Endothelial cell (in vitro differentiated cells): ENCODE results near the gene CA5A. TPM values are rescaled to one million over a fixed set of nuclear protein-coding genes. Genes with fewer than 3 reads are reported as not detected.
"Not testable (repeated sequence)": the region's sequence is repeated elsewhere in the genome, so short reads cannot be mapped to it uniquely, and the experiment has no call there.

ENCODE experiments used
- DNase-seq: peaks from one replicate; pipeline ENCODE4 v3.0.0; 2021; ENCODE audit warnings: low spot score
- H3K27ac Mint-ChIP-seq: one replicate; pipeline ENCODE4 v1.8.0; 2021; ENCODE audit warnings: mixed read lengths, inconsistent platforms; ENCODE audit not compliant: unreplicated experiment
- H3K27me3 Mint-ChIP-seq: one replicate; pipeline ENCODE4 v1.8.0; 2021; ENCODE audit warnings: mild to moderate bottlenecking, moderate library complexity, mixed read lengths, inconsistent platforms; ENCODE audit not compliant: unreplicated experiment
- H3K36me3 Mint-ChIP-seq: one replicate; pipeline ENCODE4 v1.8.0; 2021; ENCODE audit warnings: mild to moderate bottlenecking, low read depth, mixed read lengths, inconsistent platforms; ENCODE audit not compliant: unreplicated experiment
- H3K4me1 Mint-ChIP-seq: one replicate; pipeline ENCODE4 v1.8.0; 2021; ENCODE audit warnings: mild to moderate bottlenecking, mixed read lengths, inconsistent platforms; ENCODE audit not compliant: unreplicated experiment
- H3K4me3 Mint-ChIP-seq: one replicate; pipeline ENCODE4 v1.8.0; 2021; ENCODE audit warnings: mild to moderate bottlenecking, mixed read lengths, inconsistent platforms; ENCODE audit not compliant: unreplicated experiment
- H3K9me3 Mint-ChIP-seq: one replicate; pipeline ENCODE4 v1.8.0; 2021; ENCODE audit warnings: mixed read lengths, inconsistent platforms; ENCODE audit not compliant: unreplicated experiment
- total RNA-seq: library from RNA; stranded (reverse); fragmentation: NEBNext Ultra II Directional; extraction: Animal tissue kit (Norgen Biotek cat#: 25700); gene quantifications from one replicate; pipeline ENCODE4 v1.2.1, GENCODE V29; 2021; ENCODE audit not compliant: unreplicated experiment
- TF ChIP-seq, protein P1 (sequence below): fragments of 200-600 bp; sonication (generic); IDR thresholded peaks from one replicate; pipeline ENCODE4 v1.5.0; 2021; ENCODE audit warnings: antibody characterized with exemption; ENCODE audit not compliant: unreplicated experiment

Gene CA5A
- total RNA-seq, 1 donor from 2014 or later: not detected

DNA sequence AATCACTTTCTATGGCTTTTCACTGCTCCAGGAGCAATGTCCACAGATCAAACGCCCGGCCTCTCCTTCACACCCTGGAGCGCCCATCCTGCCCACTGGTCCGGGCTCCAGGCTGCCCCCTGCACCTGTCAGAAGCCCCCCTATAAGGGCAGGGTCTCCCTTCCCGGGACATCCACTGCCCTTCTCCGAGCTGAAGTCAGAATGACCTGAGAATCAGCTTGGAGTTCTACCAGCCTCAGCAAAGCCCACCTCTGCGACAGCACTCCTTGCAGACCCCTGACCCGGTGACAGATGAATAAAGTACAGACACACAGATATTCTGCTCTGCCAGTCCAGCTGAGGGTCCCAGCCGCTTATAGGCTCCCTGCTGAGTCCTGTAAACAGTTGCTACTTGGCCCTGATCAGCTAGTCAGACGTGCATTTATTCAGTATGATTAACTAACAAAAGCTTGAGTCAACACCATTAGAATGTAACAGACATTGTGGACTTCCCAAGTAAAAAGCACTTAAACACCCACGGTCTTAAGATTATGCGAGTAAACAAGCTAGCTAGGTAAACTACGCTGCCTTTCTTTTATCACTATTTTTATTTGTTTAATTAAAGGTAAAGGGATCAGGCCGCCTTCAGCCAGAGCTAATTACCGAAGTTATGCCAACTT is 71.9 kb downstream of the CA5A start:
- DNase-seq: no peak
- Mint-ChIP-seq H3K36me3 (peaks cover 3% of the 10 kb centered on the region), H3K27ac (no peak overlapping the region), H3K27me3 (peaks cover 9% of the 10 kb centered on the region), H3K4me1 (peaks cover 8% of the 10 kb centered on the region), H3K9me3 (no peaks in the 10 kb centered on the region), H3K4me3 (no peak overlapping the region)
- TF ChIP-seq, protein P1, sequence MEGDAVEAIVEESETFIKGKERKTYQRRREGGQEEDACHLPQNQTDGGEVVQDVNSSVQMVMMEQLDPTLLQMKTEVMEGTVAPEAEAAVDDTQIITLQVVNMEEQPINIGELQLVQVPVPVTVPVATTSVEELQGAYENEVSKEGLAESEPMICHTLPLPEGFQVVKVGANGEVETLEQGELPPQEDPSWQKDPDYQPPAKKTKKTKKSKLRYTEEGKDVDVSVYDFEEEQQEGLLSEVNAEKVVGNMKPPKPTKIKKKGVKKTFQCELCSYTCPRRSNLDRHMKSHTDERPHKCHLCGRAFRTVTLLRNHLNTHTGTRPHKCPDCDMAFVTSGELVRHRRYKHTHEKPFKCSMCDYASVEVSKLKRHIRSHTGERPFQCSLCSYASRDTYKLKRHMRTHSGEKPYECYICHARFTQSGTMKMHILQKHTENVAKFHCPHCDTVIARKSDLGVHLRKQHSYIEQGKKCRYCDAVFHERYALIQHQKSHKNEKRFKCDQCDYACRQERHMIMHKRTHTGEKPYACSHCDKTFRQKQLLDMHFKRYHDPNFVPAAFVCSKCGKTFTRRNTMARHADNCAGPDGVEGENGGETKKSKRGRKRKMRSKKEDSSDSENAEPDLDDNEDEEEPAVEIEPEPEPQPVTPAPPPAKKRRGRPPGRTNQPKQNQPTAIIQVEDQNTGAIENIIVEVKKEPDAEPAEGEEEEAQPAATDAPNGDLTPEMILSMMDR: no peak

DNA sequence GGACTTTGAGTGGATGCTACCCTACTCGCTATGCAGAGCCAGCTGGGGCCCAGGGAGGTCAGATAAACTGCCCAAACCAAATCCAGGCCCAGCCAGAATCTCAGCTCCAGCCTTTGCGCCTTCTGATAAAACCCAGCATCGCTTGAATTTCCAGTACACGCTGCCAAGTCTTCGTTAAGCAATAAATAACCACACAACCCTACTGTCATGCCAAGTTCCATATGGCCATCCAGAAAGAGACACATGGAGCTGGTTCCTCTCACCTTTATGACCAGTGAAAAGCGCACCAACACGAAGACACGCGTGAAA is 73.0 kb downstream of the CA5A start:
- not testable (repeated sequence) for DNase-seq, H3K9me3 Mint-ChIP-seq, H3K4me3 Mint-ChIP-seq, H3K4me1 Mint-ChIP-seq, H3K27ac Mint-ChIP-seq, H3K27me3 Mint-ChIP-seq, H3K36me3 Mint-ChIP-seq

DNA sequence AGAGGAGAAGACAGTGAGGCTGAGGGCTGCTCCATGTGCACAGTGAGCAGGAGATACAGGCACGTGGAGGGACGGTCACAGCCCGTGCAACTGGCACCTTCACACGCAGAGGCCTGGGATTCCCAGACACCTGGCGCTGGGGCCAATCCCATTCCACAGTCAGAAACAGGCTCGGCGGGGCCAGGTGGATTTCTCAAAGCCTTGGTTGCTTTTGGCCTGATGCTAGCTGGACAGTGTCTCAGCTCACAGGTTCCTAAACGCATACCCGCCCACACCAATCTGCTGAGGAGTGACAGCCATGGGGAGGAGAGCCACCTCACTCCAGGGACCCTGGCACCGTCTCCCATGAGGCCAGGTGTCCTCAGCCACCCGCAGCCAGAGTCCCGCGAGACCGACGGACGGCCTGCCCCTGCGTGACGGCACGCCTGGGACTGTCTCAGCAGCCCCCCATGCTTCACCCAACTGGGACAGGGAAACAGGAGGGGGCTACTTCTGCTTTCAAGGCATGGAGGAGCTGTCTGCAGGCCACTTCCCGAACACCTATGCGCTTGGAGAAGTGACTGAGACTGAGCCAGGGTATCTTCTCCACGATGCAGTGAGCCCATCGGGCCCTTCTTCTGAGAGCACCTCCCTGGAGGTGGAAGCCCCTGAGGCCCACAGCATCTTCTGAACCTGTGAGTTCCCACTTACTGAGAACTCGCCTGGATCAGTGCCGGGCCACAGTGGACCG is 73.6 kb downstream of the CA5A start:
- not testable (repeated sequence) for H3K27me3 Mint-ChIP-seq, DNase-seq, H3K4me3 Mint-ChIP-seq, H3K27ac Mint-ChIP-seq, H3K36me3 Mint-ChIP-seq, H3K9me3 Mint-ChIP-seq, H3K4me1 Mint-ChIP-seq

DNA sequence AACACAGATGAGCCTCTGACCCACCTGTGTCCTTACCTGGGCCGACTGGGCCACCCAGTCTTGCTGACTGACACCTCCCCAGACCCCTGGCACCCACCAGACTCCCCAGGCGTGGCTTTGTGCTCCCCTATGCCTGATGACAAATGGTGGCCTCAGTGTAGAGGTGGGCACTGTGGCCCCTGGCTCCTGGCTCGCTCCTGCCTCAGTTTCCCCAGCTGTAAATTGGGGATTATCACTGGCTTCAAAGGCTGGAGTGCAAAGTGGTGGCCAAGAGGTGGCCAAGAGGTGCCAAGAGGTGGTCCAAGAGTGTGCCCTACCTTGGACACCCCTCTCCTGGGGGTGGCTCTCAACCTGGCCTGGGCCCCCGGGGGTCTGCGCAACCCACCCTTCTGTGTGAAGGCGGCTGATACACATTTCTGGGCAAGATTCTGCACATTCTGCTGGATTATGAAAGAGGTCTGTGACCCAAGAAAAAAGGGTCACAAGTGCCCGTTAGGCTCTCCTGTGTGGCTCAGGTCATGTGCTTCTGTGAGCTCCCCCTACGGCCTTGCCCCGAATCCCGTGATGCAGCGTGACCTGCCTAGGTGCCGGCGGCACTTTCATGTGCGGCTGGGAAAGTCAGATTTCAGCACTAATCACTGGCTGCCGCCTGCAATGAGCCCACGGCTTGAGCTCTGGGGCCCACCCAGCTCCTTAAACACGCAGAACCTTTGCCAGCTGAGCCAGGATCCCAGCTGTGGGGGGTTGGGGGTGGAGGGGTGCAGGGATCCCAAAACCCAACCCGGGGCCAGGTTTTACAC is 74.8 kb downstream of the CA5A start:
- H3K4me1 Mint-ChIP-seq, DNase-seq, H3K4me3 Mint-ChIP-seq, H3K36me3 Mint-ChIP-seq, H3K27ac Mint-ChIP-seq, H3K9me3 Mint-ChIP-seq, H3K27me3 Mint-ChIP-seq: not testable (repeated sequence)

DNA sequence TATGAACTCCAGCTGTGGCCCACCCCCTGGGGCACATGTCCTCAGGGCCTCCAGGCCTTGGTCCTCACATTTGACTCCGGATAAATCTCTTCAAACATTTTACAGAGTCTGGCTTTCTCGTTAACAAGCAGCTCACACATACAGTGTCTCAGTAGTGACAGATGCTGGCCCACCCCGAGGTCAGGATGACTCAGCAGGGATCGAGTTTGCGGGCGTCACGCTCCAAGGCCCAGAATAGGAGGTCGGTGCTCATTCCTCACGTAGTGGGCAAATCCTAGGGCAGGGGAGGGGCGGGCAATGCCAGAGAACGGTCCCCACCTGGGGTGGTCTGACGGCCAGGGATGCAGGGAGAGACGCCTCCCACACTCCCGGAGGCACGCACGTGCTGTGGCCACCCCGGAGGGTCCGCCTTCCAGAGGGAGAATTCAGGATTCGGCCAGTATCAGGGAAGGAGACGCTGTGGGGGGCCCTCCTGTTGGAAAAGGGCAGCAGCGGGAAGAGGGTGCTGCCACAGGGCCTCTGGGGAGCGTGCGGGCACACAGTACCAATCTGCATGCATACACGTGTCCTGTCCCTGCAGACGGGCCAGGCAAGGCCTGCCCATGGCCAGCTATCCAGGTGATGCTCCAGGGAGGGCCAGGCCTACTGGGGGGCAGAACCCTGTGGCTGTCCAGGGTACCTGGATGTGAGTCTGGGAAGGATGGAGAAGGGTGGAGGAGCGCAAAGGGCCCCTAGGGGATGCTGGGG is 75.6 kb downstream of the CA5A start:
- Mint-ChIP-seq H3K9me3 (no peaks in the 10 kb centered on the region), H3K4me3 (no peak overlapping the region), H3K27ac (no peak overlapping the region), H3K4me1 (no peaks in the 10 kb centered on the region), H3K27me3 (no peaks in the 10 kb centered on the region), H3K36me3 (peaks cover 3% of the 10 kb centered on the region)
- DNase-seq: no peak
- TF ChIP-seq, protein P1: no peak

DNA sequence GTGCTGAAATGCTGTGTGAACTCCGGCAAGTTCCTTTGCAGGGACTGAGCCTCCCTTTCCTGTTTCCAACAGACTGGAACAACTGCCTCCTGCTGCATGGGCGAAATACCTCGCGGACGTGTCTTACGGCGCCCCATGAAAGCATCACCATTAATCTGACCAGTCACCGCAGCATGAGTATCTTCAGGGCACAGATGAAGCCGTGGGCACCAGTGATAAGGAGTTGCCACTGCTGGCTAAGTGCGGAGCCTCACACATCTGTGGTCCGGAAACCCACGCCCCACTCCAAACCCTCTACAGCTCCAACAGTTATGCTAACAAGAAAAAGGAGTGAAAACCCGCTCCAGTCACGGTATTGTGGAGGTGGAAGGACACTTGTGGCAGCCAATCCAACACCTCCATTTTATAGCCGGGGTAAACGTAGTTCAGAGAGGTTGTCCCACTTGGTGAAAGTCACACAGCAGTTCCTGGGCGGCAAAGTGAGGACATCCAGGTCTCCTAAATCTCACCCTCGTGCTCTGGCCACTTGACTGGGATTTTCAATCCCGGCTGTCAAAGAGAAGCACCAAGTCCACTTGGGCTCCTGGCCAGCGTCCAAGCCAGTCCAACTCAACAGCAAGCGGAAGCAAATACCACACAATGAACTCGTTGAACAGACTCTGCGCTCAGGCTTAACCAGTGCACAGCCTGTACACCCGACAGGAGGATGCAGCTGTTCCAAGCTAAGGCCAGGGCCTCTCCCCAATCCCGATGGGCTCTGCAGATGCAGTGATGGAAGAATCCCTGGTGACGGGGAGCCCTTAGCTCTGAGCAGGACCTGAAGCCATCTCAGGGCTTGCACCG is 78.0 kb downstream of the CA5A start:
- not testable (repeated sequence) for H3K9me3 Mint-ChIP-seq, H3K4me3 Mint-ChIP-seq, H3K36me3 Mint-ChIP-seq, H3K27me3 Mint-ChIP-seq, H3K4me1 Mint-ChIP-seq, DNase-seq, H3K27ac Mint-ChIP-seq
